Measurements from ENCODE around the gene CYP3A5.
"Not testable (repeated sequence)": the region's sequence is repeated elsewhere in the genome, so short reads cannot be mapped to it uniquely, and the experiment has no call there.

Gene CYP3A5

GRCh38 chr7:99679400-99680191, at the start of gene CYP3A5:
Gene CYP3A5, minus strand, starts transcription at chr7:99679996. Its CDS starts 100 bp downstream, at chr7:99679896.
- DNase-seq = no peak

- no peak for DNase-seq
These were observed 48.8 kb upstream of the CYP3A5 start for GRCh38 chr7:99728615-99729014.

GRCh38 chr7:99723201-99723600, 43.4 kb upstream of the CYP3A5 start:
- DNase-seq = not testable (repeated sequence)

GRCh38 chr7:99720800-99721595, 41.2 kb upstream of the CYP3A5 start:
- DNase-seq = no peak

GRCh38 chr7:99719996-99720769, 40.4 kb upstream of the CYP3A5 start:
- no peak for DNase-seq

GRCh38 chr7:99713995-99714570, 34.3 kb upstream of the CYP3A5 start:
- no peak for DNase-seq

GRCh38 chr7:99709838-99710578, 30.2 kb upstream of the CYP3A5 start:
- no peak for DNase-seq

- DNase-seq = no peak
These were observed 29.5 kb upstream of the CYP3A5 start for GRCh38 chr7:99709260-99709659.

- no peak for DNase-seq
These were observed 27.3 kb upstream of the CYP3A5 start for GRCh38 chr7:99707096-99707495.

- no peak for DNase-seq
These were observed 20.1 kb upstream of the CYP3A5 start for GRCh38 chr7:99699946-99700345.

GRCh38 chr7:99698867-99699730, 19.3 kb upstream of the CYP3A5 start:
- not testable (repeated sequence) for DNase-seq

GRCh38 chr7:99694912-99695304, 15.1 kb upstream of the CYP3A5 start:
- no peak for DNase-seq

- no peak for DNase-seq
These were observed 14.6 kb upstream of the CYP3A5 start for GRCh38 chr7:99694201-99694911.

GRCh38 chr7:99693427-99694200, 13.8 kb upstream of the CYP3A5 start:
- no peak for DNase-seq

GRCh38 chr7:99693100-99693426, 13.3 kb upstream of the CYP3A5 start:
- no peak for DNase-seq

- DNase-seq = not testable (repeated sequence)
These were observed 12.8 kb upstream of the CYP3A5 start for GRCh38 chr7:99692563-99692962.

- not testable (repeated sequence) for DNase-seq
These were observed 11.9 kb upstream of the CYP3A5 start for GRCh38 chr7:99691658-99692057.

- not testable (repeated sequence) for DNase-seq
These were observed 11.1 kb upstream of the CYP3A5 start for GRCh38 chr7:99690918-99691317.

GRCh38 chr7:99685871-99686608, 6.2 kb upstream of the CYP3A5 start:
- DNase-seq = not testable (repeated sequence)
